ENCODE results near the gene RPL36. TPM values are rescaled to one million over a fixed set of nuclear protein-coding genes. Genes with fewer than 3 reads are reported as not detected.

RPL36 gene
- polyA plus RNA-seq, 3 donors = 336 to 708 (median 627) TPM

- H3K36me3 Mint-ChIP-seq = peaks cover 77 to 100% of the 10 kb centered on the region in 2 donors
- H3K4me2 ChIP-seq (replicated peaks; ENCODE audit: extremely low read depth, low read length, poor library complexity, severe bottlenecking) = no peak overlapping the region
- H3K9me3 Mint-ChIP-seq = no peaks in the 10 kb centered on the region
- H3K27ac Mint-ChIP-seq = no peak overlapping the region
- WGBS (ENCODE audit: insufficient coverage) = 98% methylated on average over 42 of the region's 42 CpGs
- H3K4me3 Mint-ChIP-seq = no peak overlapping the region
- H2AFZ ChIP-seq (ENCODE audit: insufficient read depth, low read depth, low read length, poor library complexity, severe bottlenecking) = no peak overlapping the region
- peaks cover 67% of the 10 kb centered on the region for H4K20me1 ChIP-seq (ENCODE audit: insufficient read depth, low read length)
- H3K79me2 ChIP-seq (ENCODE audit: insufficient read depth, low read length) = no peaks in the 10 kb centered on the region
- no peak overlapping the region for H3K9ac ChIP-seq (ENCODE audit: insufficient read depth, low read length, poor library complexity, severe bottlenecking)
- intact Hi-C loops (cut with micrococcal nuclease) = no loop called here
- DNase-seq = no peak
- no peaks in the 10 kb centered on the region for H3K4me1 ChIP-seq (ENCODE audit: control insufficient read depth in 1 of 2, insufficient read depth in 2 of 2, low read length in 2 of 2)
- no peaks in the 10 kb centered on the region for H3K9me3 ChIP-seq (replicated peaks in 1 of 2; ENCODE audit: control insufficient read depth in 1 of 2, insufficient read depth in 1 of 2, low read length in 2 of 2)
- peaks cover 90 to 99% of the 10 kb centered on the region in 2 donors for H3K36me3 ChIP-seq (replicated peaks in 1 of 2; ENCODE audit: control insufficient read depth in 1 of 2, insufficient read depth in 2 of 2, low read length in 2 of 2)
- no peaks in the 10 kb centered on the region for H3K27me3 ChIP-seq (ENCODE audit: control insufficient read depth in 2 of 2, insufficient read depth in 2 of 2, low read length in 2 of 2)
- no peak for TF ChIP-seq CTCF (IDR thresholded peaks at IDR 0.05)
- H3K4me1 Mint-ChIP-seq = no peaks in the 10 kb centered on the region
- H3K27me3 Mint-ChIP-seq (ENCODE audit: low read depth in 3 of 3) = no peaks in the 10 kb centered on the region
- H3K27ac ChIP-seq (ENCODE audit: low read depth in 1 of 2, low read length in 2 of 2) = no peak overlapping the region
- H3K4me3 ChIP-seq (replicated peaks in 1 of 3; ENCODE audit: low read depth in 2 of 3, low read length in 3 of 3) = no peak overlapping the region
Observed at GRCh38 chr19:5661483-5661882, 28.6 kb upstream of the RPL36 start.

- H3K27ac ChIP-seq (ENCODE audit: low read depth in 1 of 2, low read length in 2 of 2) = no peak overlapping the region
- Mint-ChIP-seq H3K4me3 (no peak overlapping the region), H3K27ac (no peak overlapping the region), H3K4me1 (no peaks in the 10 kb centered on the region), H3K36me3 (peaks cover 79 to 99% of the 10 kb centered on the region in 2 donors), H3K9me3 (no peaks in the 10 kb centered on the region), H3K27me3 (ENCODE audit: low read depth in 3 of 3) (no peaks in the 10 kb centered on the region)
- H3K9ac ChIP-seq (ENCODE audit: insufficient read depth, low read length, poor library complexity, severe bottlenecking) = no peak overlapping the region
- 94% methylated on average over 15 of the region's 17 CpGs for WGBS (ENCODE audit: insufficient coverage)
- H4K20me1 ChIP-seq (ENCODE audit: insufficient read depth, low read length) = peaks cover 75% of the 10 kb centered on the region
- H3K27me3 ChIP-seq (ENCODE audit: control insufficient read depth in 2 of 2, insufficient read depth in 2 of 2, low read length in 2 of 2) = no peaks in the 10 kb centered on the region
- no peak overlapping the region for H2AFZ ChIP-seq (ENCODE audit: insufficient read depth, low read depth, low read length, poor library complexity, severe bottlenecking)
- peaks cover 95 to 98% of the 10 kb centered on the region in 2 donors for H3K36me3 ChIP-seq (replicated peaks in 1 of 2; ENCODE audit: control insufficient read depth in 1 of 2, insufficient read depth in 2 of 2, low read length in 2 of 2)
- no peaks in the 10 kb centered on the region for H3K79me2 ChIP-seq (ENCODE audit: insufficient read depth, low read length)
- no peak for DNase-seq
- intact Hi-C loops (cut with micrococcal nuclease) = no loop called here
- no peak overlapping the region for H3K4me2 ChIP-seq (replicated peaks; ENCODE audit: extremely low read depth, low read length, poor library complexity, severe bottlenecking)
- H3K4me1 ChIP-seq (ENCODE audit: control insufficient read depth in 1 of 2, insufficient read depth in 2 of 2, low read length in 2 of 2) = no peaks in the 10 kb centered on the region
- no peak overlapping the region for H3K4me3 ChIP-seq (replicated peaks in 1 of 3; ENCODE audit: low read depth in 2 of 3, low read length in 3 of 3)
- H3K9me3 ChIP-seq (replicated peaks in 1 of 2; ENCODE audit: control insufficient read depth in 1 of 2, insufficient read depth in 1 of 2, low read length in 2 of 2) = no peaks in the 10 kb centered on the region
- TF ChIP-seq CTCF (IDR thresholded peaks at IDR 0.05) = no peak
Observed at GRCh38 chr19:5663904-5664303, 26.2 kb upstream of the RPL36 start.

Measured in CD14-positive monocyte (primary cell).